Activated B cell treated with CpG ODN at 0.5 μM for 24 hours (primary cell): ENCODE results near the gene ADISSP. TPM values are rescaled to one million over a fixed set of nuclear protein-coding genes. Genes with fewer than 3 reads are reported as not detected.

Experiments used
- ATAC-seq: fragments of 200-7000 bp; cut with Tn5 transposase; one replicate; pipeline ENCODE4 v1.10.0; 2021; ENCODE audit warnings: low read depth, mild to moderate bottlenecking, moderate library complexity
- CTCF ChIA-PET: fragments of 350-600 bp; sonication (Branson Sonifier 250); formaldehyde crosslinking; loops from one replicate; lab custom pipeline; 2021; ENCODE audit warnings: antibody characterized with exemption; lab: Charles Lee
- POLR2A ChIA-PET: fragments of 350-600 bp; sonication (Branson Sonifier 250); formaldehyde crosslinking; loops from one replicate; lab custom pipeline; 2021; ENCODE audit warnings: antibody characterized with exemption; lab: Charles Lee
- DNase-seq: peaks from one replicate; pipeline ENCODE4 v3.0.0; 2022
- H3K27ac Mint-ChIP-seq: one replicate; pipeline ENCODE4 v1.8.0; 2020; ENCODE audit warnings: mixed read lengths
- H3K27me3 Mint-ChIP-seq: one replicate; pipeline ENCODE4 v1.8.0; 2021; ENCODE audit warnings: mixed read lengths
- H3K36me3 Mint-ChIP-seq: one replicate; pipeline ENCODE4 v1.8.0; 2021; ENCODE audit warnings: low read depth, mixed read lengths
- H3K4me1 Mint-ChIP-seq: one replicate; pipeline ENCODE4 v1.8.0; 2021; ENCODE audit warnings: mixed read lengths
- H3K4me3 Mint-ChIP-seq: one replicate; pipeline ENCODE4 v1.8.0; 2020; ENCODE audit warnings: mild to moderate bottlenecking, mixed read lengths
- H3K9me3 Mint-ChIP-seq: one replicate; pipeline ENCODE4 v1.8.0; 2020; ENCODE audit warnings: mixed read lengths
- CTCF ChIP-seq: fragments of 200-600 bp; IDR thresholded peaks from one replicate; pipeline ENCODE4 v1.8.0; 2022; ENCODE audit warnings: antibody characterized with exemption, mild to moderate bottlenecking
- intact Hi-C: fragments of 100-400 bp; cut with micrococcal nuclease; formaldehyde crosslinking; loops from one replicate; pipeline ENCODE4 v1.15.1; 2024
- total RNA-seq: library from RNA; stranded (reverse); gene quantifications from 2 replicates; pipeline ENCODE4 v1.2.3, GENCODE V29; 2022

ADISSP gene
- total RNA-seq, 1 donor from 2014 or later, result 29.9 TPM

DNA sequence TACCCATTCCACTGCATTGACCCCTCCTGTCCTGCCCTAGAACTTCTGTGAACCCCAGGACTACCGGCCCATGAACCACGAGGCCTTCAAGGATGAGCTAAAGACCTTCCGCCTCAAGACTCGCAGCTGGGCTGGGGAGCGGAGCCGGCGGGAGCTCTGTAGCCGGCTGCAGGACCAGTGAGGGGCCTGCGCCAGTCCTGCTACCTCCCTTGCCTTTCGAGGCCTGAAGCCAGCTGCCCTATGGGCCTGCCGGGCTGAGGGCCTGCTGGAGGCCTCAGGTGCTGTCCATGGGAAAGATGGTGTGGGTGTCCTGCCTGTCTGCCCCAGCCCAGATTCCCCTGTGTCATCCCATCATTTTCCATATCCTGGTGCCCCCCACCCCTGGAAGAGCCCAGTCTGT, 37.2 kb upstream of the ADISSP start:
- peaks cover 47% of the 10 kb centered on the region for H3K36me3 Mint-ChIP-seq

DNA sequence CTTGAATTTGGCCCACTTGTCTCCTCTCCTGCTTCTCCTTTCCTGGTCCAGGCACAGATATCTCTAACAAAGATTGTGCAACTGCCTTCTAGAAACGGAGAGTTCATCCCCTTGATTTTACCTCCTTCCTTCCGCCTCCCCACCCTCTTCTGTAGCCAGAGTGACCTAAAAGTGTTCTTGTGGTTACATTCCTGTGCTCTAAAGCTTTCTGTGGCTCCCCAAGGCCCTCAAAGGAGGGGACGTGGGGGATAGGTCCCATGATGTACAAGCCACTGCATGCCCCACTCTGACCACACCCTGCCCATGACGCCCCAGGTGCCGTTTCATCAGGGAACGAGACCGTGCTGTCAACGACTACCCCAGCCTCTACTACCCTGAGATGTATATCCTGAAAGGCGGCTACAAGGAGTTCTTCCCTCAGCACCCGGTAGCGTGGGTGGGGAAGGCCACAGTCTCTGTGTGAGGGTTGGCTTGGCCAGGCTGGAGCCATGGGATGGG, 36.8 kb upstream of the ADISSP start:
- DNase-seq (no peak), ATAC-seq (no peak)
- H3K36me3 Mint-ChIP-seq, result peaks cover 47% of the 10 kb centered on the region
- ChIA-PET POLR2A (interaction anchor here (1.3 kb wide), 1 partner anchor 16 kb away, joined by 3 read pairs; the partner anchor contains the start of gene AP5S1), CTCF (no interaction called here)
- TF ChIP-seq CTCF, result no peak
- intact Hi-C loops, result no loop called here
- no peak overlapping the region for H3K27ac Mint-ChIP-seq
- peaks cover 44% of the 10 kb centered on the region for H3K4me1 Mint-ChIP-seq
- H3K4me3 Mint-ChIP-seq, result no peak overlapping the region
- no peaks in the 10 kb centered on the region for H3K27me3 Mint-ChIP-seq
- no peaks in the 10 kb centered on the region for H3K9me3 Mint-ChIP-seq

More for the DNA sequence above, 37.2 kb upstream of the ADISSP start:
- H3K4me1 Mint-ChIP-seq, result peaks cover 39% of the 10 kb centered on the region
- no peak for ATAC-seq
- no peaks in the 10 kb centered on the region for H3K27me3 Mint-ChIP-seq
- H3K4me3 Mint-ChIP-seq, result no peak overlapping the region
- no peak for DNase-seq
- TF ChIP-seq CTCF, result no peak
- no peaks in the 10 kb centered on the region for H3K9me3 Mint-ChIP-seq
- CTCF ChIA-PET, result interaction anchor here (1.0 kb wide), 1 partner anchor 15 kb away, joined by 4 read pairs; no protein-coding TSS in a partner anchor
- no peak overlapping the region for H3K27ac Mint-ChIP-seq
- POLR2A ChIA-PET, result interaction anchor here (1.3 kb wide), 1 partner anchor 15 kb away, joined by 3 read pairs; the partner anchor contains the start of gene AP5S1
- intact Hi-C loops, result no loop called here

- intact Hi-C loops, result no loop called here
- Mint-ChIP-seq H3K36me3 (peaks cover 47% of the 10 kb centered on the region), H3K27ac (peak overlapping the region; percentile 24), H3K4me3 (no peak overlapping the region), H3K4me1 (peaks cover 49% of the 10 kb centered on the region), H3K9me3 (no peaks in the 10 kb centered on the region), H3K27me3 (no peaks in the 10 kb centered on the region)
- no peak for TF ChIP-seq CTCF
- CTCF ChIA-PET, result interaction anchor here (1.1 kb wide), 1 partner anchor 281 kb away, joined by 3 read pairs; no protein-coding TSS in a partner anchor
- no peak for ATAC-seq
- DNase-seq, result no peak
- POLR2A ChIA-PET, result interaction anchor here (0.6 kb wide), 1 partner anchor 10 kb away, joined by 3 read pairs; no protein-coding TSS in a partner anchor
These were observed 36.3 kb upstream of the ADISSP start for GRCh38 chr20:3803854-3804253.

DNA sequence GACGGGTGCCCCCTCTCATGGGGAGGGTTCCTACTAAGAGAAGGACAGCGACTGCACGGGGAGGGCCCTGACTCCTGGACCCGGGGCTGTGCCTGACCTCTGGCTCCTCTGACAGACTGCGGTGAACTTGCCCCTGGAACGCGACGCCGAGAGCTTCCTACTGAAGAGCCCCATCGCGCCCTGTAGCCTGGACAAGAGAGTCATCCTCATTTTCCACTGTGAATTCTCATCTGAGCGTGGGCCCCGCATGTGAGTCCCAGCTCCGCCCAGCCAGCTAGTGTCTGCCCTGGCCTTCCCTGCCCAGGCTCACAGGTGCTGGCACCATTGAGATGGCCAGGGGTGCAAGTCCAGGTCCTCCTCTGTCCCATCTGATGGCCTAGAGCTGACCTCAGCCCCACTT, 35.7 kb upstream of the ADISSP start:
- POLR2A ChIA-PET, result interaction anchor here (0.6 kb wide), 1 partner anchor 11 kb away, joined by 3 read pairs; no protein-coding TSS in a partner anchor
- CTCF ChIA-PET, result interaction anchor here (1.1 kb wide), 1 partner anchor 282 kb away, joined by 3 read pairs; no protein-coding TSS in a partner anchor
- no peak for DNase-seq
- no peak for ATAC-seq
- Mint-ChIP-seq H3K4me3 (no peak overlapping the region), H3K4me1 (peaks cover 54% of the 10 kb centered on the region), H3K9me3 (no peaks in the 10 kb centered on the region), H3K27me3 (no peaks in the 10 kb centered on the region), H3K27ac (no peak overlapping the region), H3K36me3 (peaks cover 47% of the 10 kb centered on the region)
- intact Hi-C loops, result no loop called here
- TF ChIP-seq CTCF, result no peak

GRCh38 chr20:3802524-3803239, 35.1 kb upstream of the ADISSP start:
- Mint-ChIP-seq H3K27ac (peak overlapping the region; percentile 76), H3K4me3 (no peak overlapping the region), H3K27me3 (no peaks in the 10 kb centered on the region), H3K9me3 (no peaks in the 10 kb centered on the region), H3K4me1 (peaks cover 60% of the 10 kb centered on the region), H3K36me3 (peaks cover 51% of the 10 kb centered on the region)
- ChIA-PET POLR2A (interaction anchor here (0.5 kb wide), 1 partner anchor 8 kb away, joined by 3 read pairs; no protein-coding TSS in a partner anchor), CTCF (interaction anchor here (1.1 kb wide), 1 partner anchor 282 kb away, joined by 3 read pairs; no protein-coding TSS in a partner anchor)
- no peak for TF ChIP-seq CTCF
- DNase-seq (no peak), ATAC-seq (no peak)
- intact Hi-C loops, result no loop called here
